Measurements from ENCODE around the gene ETV2.
"Not testable (repeated sequence)": the region's sequence is repeated elsewhere in the genome, so short reads cannot be mapped to it uniquely, and the experiment has no call there.

ETV2 gene

GRCh38 chr19:35628264-35628564, 13.3 kb upstream of the ETV2 start:
- DNase-seq (ENCODE audit: low spot score) (no peak), FAIRE-seq (no peak)

DNA sequence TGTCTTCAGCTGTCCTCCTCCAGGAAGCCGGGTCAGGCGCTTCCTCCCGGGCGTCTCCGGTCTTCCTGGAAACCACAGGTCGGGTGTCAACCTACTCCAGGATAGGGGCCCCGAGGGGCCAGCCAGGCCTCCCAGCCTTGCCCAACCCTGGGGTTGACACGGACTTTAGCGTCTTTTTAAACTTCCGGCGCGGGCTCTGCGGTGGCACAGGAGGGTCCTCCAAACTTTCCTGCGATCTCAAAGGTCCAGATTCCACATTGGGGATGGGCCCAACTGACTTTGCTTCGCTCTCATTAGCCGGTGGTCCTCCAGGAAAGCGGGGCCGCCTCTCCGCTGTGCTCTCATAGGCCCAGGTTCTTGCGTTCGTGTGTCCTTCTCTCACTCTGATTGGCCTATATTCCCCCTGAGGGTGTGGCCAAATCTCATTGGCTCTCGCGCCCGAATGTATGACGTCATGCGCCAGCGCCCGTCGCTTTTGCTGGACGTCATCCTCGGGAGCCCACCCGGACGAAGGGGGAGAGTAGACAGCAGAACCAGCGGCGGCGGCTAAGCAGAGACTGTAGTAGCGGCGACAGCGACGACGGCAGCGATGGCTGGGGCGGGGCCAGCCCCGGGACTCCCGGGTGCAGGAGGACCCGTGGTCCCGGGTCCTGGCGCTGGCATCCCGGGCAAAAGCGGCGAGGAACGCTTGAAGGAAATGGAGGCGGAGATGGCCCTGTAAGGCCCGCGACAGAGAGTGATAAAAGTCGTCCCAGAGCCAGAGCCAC, 12.8 kb upstream of the ETV2 start, which contains the start of gene RBM42:
Gene RBM42 (plus strand): TSS at position 472 of the 767 bp plus-strand sequence. CDS start 118 bp downstream, at position 590.
- peak; percentile 99 for DNase-seq (ENCODE audit: low spot score)
- peak; percentile 96 for FAIRE-seq

GRCh38 chr19:35629332-35629633, 12.3 kb upstream of the ETV2 start:
- DNase-seq (ENCODE audit: low spot score): no peak
- FAIRE-seq: no peak

GRCh38 chr19:35633727-35634440, 7.7 kb upstream of the ETV2 start:
- FAIRE-seq (no peak), DNase-seq (ENCODE audit: low spot score) (no peak)

DNA sequence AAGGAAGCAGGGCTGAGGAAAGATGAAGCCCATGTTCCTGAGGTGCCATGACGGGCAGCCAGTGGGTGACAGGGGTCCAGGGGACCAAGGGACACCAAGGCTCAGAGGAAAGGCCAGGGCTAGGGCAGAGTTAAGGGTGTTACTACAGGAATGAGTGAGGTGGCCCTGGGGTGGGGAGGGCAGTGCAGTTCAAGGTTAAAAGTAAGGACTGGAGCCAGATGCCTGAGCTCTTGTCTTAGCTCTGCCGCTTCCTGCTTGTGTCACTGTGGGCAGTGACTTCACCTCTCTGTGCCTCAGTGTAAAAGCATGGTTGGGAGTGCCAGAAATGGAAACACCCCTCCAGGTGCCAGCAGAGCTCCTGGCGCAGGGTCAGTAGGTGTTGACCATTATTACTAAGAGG, 4.9 kb upstream of the ETV2 start:
- DNase-seq (ENCODE audit: low spot score) (no peak), FAIRE-seq (no peak)

GRCh38 chr19:35637165-35637564, 4.4 kb upstream of the ETV2 start:
- no peak for DNase-seq (ENCODE audit: low spot score)
- no peak for FAIRE-seq

- DNase-seq (ENCODE audit: low spot score) (no peak), FAIRE-seq (no peak)
Observed at GRCh38 chr19:35639321-35639639, 2.3 kb upstream of the ETV2 start.

- FAIRE-seq (no peak), DNase-seq (ENCODE audit: low spot score) (no peak)
Observed at GRCh38 chr19:35639863-35640262, 1.7 kb upstream of the ETV2 start.

DNA sequence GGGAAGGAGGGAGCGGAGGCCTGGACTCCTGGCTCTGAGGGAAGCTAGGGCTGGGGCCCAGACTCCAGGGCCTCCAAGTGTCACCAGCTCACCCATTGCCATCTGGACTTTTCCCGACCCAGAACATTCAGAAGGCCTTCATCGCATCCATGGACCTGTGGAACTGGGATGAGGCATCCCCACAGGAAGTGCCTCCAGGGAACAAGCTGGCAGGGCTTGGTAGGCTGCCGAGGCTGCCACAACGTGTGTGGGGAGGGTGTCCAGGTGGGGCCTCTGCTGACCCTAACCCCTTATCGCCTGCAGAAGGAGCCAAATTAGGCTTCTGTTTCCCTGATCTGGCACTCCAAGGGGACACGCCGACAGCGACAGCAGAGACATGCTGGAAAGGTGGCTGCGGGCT, 767 bp downstream of the ETV2 start:
- FAIRE-seq (no peak), DNase-seq (ENCODE audit: low spot score) (no peak)

GRCh38 chr19:35642798-35643254, 1.3 kb downstream of the ETV2 start:
- FAIRE-seq: no peak
- DNase-seq (ENCODE audit: low spot score): no peak

DNA sequence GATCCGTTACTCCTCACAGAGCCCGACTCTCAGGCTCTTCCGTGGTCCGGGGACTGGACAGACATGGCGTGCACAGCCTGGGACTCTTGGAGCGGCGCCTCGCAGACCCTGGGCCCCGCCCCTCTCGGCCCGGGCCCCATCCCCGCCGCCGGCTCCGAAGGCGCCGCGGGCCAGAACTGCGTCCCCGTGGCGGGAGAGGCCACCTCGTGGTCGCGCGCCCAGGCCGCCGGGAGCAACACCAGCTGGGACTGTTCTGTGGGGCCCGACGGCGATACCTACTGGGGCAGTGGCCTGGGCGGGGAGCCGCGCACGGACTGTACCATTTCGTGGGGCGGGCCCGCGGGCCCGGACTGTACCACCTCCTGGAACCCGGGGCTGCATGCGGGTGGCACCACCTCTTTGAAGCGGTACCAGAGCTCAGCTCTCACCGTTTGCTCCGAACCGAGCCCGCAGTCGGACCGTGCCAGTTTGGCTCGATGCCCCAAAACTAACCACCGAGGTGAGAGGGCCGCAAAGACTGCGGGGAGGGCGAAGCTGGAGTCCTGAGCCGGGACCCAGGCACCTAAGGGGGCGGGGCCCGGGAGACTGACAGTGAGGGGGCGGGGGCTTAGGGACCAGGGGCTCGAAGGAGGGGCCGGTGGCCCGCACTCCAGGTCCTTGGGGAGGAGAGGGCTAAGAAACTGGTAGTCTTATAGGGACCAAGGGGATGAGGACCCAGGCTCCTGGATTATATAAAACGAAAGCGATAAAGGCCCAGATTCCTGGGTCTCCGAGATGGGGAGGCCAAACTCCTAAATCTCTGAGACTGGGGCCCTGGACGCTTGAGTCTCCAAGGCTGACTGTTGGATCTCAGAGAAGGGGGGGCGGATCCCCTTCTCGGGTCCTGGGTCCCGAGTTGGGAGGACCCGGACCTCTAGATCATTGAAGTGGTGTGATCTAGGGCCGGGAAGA, 2.0 kb downstream of the ETV2 start:
- DNase-seq (ENCODE audit: low spot score) (peak; percentile 92), FAIRE-seq (peak; percentile 69)

- FAIRE-seq (no peak), DNase-seq (ENCODE audit: low spot score) (no peak)
Observed at GRCh38 chr19:35644206-35644986, 2.9 kb downstream of the ETV2 start.

DNA sequence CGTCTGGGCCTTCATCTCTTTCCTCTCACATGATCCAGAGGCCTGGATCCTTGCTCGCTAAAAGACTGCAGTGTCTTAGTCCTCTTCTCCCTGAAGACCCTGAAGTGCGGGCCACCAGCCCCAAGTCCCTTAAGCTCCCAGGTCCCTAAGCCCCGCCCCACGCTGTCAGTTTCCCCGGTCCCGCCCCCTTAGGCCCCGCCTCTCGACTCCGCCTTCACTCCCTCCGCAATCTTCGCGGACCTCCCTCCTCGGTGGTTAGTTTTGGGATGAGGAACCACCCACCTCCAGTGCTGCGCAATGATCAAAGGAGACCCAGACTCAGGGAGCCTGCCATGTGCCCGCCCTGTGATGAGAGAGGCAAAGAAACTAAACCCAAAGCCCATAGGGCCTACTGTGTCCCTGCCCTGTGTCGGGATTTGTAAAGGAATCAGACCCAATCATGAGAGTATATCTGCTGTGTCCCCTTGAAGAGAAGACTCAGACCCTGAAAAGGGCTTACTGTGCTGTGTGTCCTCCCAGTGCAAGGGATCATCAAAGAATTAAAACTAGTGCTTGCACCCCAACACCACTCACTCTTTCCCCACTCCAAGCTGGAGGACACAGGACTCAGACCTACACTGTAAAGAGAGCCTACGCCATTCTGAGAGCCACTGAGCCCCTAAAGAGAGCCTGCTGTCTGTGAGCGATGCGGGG, 3.6 kb downstream of the ETV2 start:
- DNase-seq (ENCODE audit: low spot score): no peak
- FAIRE-seq: no peak

DNA sequence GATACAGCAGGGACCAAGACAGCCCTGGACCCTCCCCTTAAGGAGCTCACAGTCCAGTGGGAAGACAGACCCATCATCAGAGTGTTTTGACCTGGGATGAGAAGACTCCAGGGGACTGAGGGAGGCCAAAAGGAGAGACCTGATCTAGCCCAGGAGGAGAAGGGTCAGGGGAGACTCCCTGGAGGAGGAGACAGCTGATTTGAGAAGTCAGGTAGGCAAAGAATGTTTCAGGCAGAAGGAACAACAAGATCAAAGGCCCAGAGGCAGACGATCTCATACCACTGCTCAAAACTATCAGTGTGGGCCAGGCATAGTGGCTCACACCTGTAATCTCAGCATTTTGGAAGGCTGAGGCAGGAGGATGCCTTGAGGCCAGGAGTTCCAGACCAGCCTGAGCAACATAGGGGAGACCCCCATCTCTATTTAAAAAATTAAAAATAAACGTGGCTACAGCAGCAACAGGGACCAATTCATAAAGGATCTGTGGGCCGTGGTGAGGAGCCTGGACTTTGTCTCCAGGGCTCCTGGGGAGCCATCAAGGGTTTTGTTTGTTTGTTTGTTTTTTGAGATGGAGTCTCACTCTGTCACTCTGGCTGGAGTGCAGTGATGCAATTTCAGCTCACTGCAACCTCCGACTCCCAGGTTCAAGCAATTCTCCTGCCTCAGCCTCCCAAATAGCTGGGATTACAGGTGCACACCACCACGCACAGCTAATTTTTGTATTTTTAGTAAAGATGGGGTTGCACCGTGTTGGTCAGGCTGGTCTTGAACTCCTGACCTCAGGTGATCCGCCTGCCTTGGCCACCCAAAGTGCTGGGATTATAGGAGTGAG, 4.4 kb downstream of the ETV2 start:
- FAIRE-seq: no peak
- no peak for DNase-seq (ENCODE audit: low spot score)

DNA sequence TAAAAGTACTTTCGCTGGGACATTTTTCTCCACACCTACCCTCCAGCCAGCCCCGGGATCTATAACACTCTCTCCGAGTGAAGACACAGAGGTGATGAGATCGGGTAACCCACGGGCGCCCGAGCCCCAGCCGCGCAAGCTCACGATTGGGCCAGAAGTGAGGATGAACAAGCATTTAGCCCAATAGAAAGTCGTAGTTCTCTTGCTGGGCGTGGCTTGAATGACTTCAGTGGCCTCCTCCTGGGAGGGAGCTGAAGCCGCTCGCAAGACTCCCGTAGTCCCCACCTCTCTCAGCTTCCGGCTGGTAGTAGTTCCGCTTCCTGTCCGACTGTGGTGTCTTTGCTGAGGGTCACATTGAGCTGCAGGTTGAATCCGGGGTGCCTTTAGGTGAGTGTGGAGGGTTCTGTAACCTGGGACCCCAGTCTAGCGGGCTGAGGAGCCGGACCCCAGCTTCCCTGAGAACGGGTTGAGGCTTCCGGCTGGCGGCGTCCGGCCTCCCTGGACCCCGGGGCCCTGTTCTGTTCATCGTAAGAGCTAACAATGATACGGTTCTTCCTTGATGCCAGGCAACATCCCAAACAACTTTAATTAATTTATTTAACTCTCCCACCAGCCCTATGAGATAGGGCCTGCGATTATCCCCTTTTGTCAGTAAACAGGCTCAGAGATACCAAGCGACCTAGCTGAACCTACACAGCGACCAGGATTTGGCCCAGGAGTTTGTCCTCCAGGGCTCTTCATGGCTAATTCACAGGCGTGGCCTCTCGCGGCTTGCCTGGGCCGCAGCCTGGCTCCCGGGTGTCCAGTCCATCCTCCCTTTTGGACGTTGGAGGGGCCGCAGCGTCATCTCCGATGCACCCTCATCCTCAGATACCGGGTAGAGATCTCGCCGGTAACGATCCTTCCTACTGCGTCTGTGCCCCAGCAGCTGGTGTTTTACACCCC, 6.7 kb downstream of the ETV2 start, which contains the start of gene COX6B1:
Gene COX6B1 (plus strand): TSS at position 307 of the 945 bp plus-strand sequence. CDS start 2,921 bp downstream, outside the sequence.
- DNase-seq (ENCODE audit: low spot score) (peak; percentile 97), FAIRE-seq (no peak)

- FAIRE-seq: no peak
- DNase-seq (ENCODE audit: low spot score): no peak
Observed at GRCh38 chr19:35650581-35650980, 9.0 kb downstream of the ETV2 start.

GRCh38 chr19:35654828-35655227, 13.3 kb downstream of the ETV2 start:
- FAIRE-seq: not testable (repeated sequence)

GRCh38 chr19:35655600-35655999, 14.1 kb downstream of the ETV2 start:
- FAIRE-seq: no peak
- no peak for DNase-seq (ENCODE audit: low spot score)

More at GRCh38 chr19:35654828-35655227, 13.3 kb downstream of the ETV2 start:
- not testable (repeated sequence) for DNase-seq (ENCODE audit: low spot score)
